Liver (tissue), 9 donors: ENCODE measurements around the gene SLC4A8. TPM values are rescaled to one million over a fixed set of nuclear protein-coding genes. Genes with fewer than 3 reads are reported as not detected.

Experiments used
- DNase-seq: peaks from one replicate; pipeline ENCODE4 v3.0.0-alpha.2; 2017; ENCODE audit warnings: low spot score
- H3K27ac ChIP-seq, 2 donors: one replicate each; pipeline ENCODE4 v1.7.0; 2013; ENCODE audit warnings: inconsistent platforms in 2 of 2, low read length in 2 of 2, control low read depth in 1 of 2, low read depth in 1 of 2, mild to moderate bottlenecking in 1 of 2
- H3K27me3 ChIP-seq, 4 donors: one replicate each; pipeline versions ENCODE4 v1.6.1 to v1.7.0; 2013; ENCODE audit warnings: low read length in 3 of 4, inconsistent platforms in 1 of 4, mild to moderate bottlenecking in 1 of 4, moderate library complexity in 1 of 4; ENCODE audit not compliant: control insufficient read depth in 4 of 4, insufficient read depth in 4 of 4
- H3K36me3 ChIP-seq, 4 donors: one replicate each; pipeline versions ENCODE4 v1.6.1 to v1.7.0; 2013; ENCODE audit warnings: low read length in 3 of 4, mild to moderate bottlenecking in 3 of 4, low read depth in 1 of 4, moderate library complexity in 1 of 4; ENCODE audit not compliant: control insufficient read depth in 4 of 4, insufficient read depth in 3 of 4
- H3K4me1 ChIP-seq, 4 donors: one replicate each; pipeline versions ENCODE4 v1.6.1 to v1.7.0; 2013; ENCODE audit warnings: low read length in 3 of 4, mild to moderate bottlenecking in 3 of 4, moderate library complexity in 1 of 4; ENCODE audit not compliant: control insufficient read depth in 4 of 4, insufficient read depth in 4 of 4
- H3K4me3 ChIP-seq, 3 donors: one replicate each; pipeline versions ENCODE4 v1.6.1 to v1.7.0; 2013; ENCODE audit warnings: low read length in 3 of 3, control low read depth in 1 of 3, low read depth in 1 of 3, mild to moderate bottlenecking in 1 of 3
- H3K9ac ChIP-seq, 2 donors: one replicate each; pipeline ENCODE4 v1.7.0; 2013; ENCODE audit warnings: low read length in 2 of 2, mild to moderate bottlenecking in 2 of 2, moderate library complexity in 2 of 2, control low read depth in 1 of 2, low read depth in 1 of 2
- H3K9me3 ChIP-seq, 4 donors: one replicate each; pipeline versions ENCODE4 v1.6.1 to v1.7.0; 2013; ENCODE audit warnings: low read length in 3 of 4; ENCODE audit not compliant: control insufficient read depth in 4 of 4
- EGR1 ChIP-seq, 2 donors: IDR thresholded peaks; 2 replicates each; pipeline ENCODE4 v1.6.1; 2016 to 2018; ENCODE audit warnings: antibody characterized with exemption in 2 of 2, low read depth in 2 of 2
- FOXA2 ChIP-seq: IDR thresholded peaks from 2 replicates; pipeline ENCODE4 v1.6.1; 2016; ENCODE audit warnings: antibody characterized with exemption
- HNF4A ChIP-seq, 2 donors: conservative IDR thresholded peaks; 2 replicates each; pipeline ENCODE4 v1.6.1; 2016; ENCODE audit warnings: antibody characterized with exemption in 2 of 2, mild to moderate bottlenecking in 2 of 2
- NR2F2 ChIP-seq: IDR thresholded peaks from 2 replicates; pipeline ENCODE4 v1.6.1; 2016; ENCODE audit warnings: antibody characterized with exemption
- RAD21 ChIP-seq, 2 donors: IDR thresholded peaks; 2 replicates each; pipeline ENCODE4 v1.6.1; 2016; ENCODE audit warnings: antibody characterized with exemption in 2 of 2, mild to moderate bottlenecking in 2 of 2
- RXRA ChIP-seq, 2 donors: IDR thresholded peaks; 2 replicates each; pipeline ENCODE4 v1.6.1; 2017 to 2018; ENCODE audit warnings: antibody characterized with exemption in 2 of 2, mild to moderate bottlenecking in 1 of 2
- SP1 ChIP-seq: IDR thresholded peaks from 2 replicates; pipeline ENCODE4 v1.6.1; 2018; ENCODE audit warnings: antibody characterized with exemption, mild to moderate bottlenecking
- TAF1 ChIP-seq: conservative IDR thresholded peaks from 2 replicates; pipeline ENCODE4 v1.6.1; 2016; ENCODE audit warnings: antibody characterized with exemption, mild to moderate bottlenecking
- YY1 ChIP-seq: IDR thresholded peaks from 2 replicates; pipeline ENCODE4 v1.6.1; 2016; ENCODE audit warnings: antibody characterized with exemption, mild to moderate bottlenecking
- ZBTB33 ChIP-seq: IDR thresholded peaks from 2 replicates; pipeline ENCODE4 v1.6.1; 2016; ENCODE audit warnings: antibody characterized with exemption
- WGBS: extraction: QIAGEN DNeasy Blood & Tissue Kit; methylation state at CpG from one replicate; pipeline ENCODE4 v1.1.7; 2013; 5-methylcytosine and 5-hydroxymethylcytosine counted together
- polyA plus RNA-seq, 2 donors: library from polyadenylated mRNA; stranded (reverse) in 1 of 2; unstranded in 1 of 2; fragments of 200-250 nt in 1 of 2; fragments of >200 nt in 1 of 2; fragmentation: Nextera tagmentation in 1 of 2; extraction: Ambion mirVana in 1 of 2; gene quantifications; one replicate each; pipeline versions ENCODE4 v1.2.1 to v1.2.3, GENCODE V29; 2013 to 2015
- total RNA-seq, 2 donors: library from RNA; depleted of rRNA; stranded (reverse); fragments of >200 nt; gene quantifications; one replicate each; pipeline ENCODE4 v1.2.3, GENCODE V29; 2014
- TF ChIP-seq, protein P1 (sequence below): IDR thresholded peaks from 2 replicates; pipeline ENCODE4 v1.6.1; 2016; ENCODE audit warnings: antibody characterized with exemption
- TF ChIP-seq, protein P2 (sequence below): fragments of 150-350 bp; IDR thresholded peaks from 2 replicates; pipeline ENCODE4 v1.5.1; 2017; ENCODE audit warnings: improper control_type of control experiment, low read depth, low read length; ENCODE audit not compliant: missing input control
- TF ChIP-seq, protein P3 (sequence below): IDR thresholded peaks from 2 replicates; pipeline ENCODE4 v1.6.1; 2016; ENCODE audit warnings: antibody characterized with exemption
- donor health status: healthy.
- donor health status: healthy.
- donor health status: healthy.
- donor health status: healthy.
- donor health status: healthy.

SLC4A8 gene
- total and polyA plus RNA-seq, 4 donors, result 0.07 to 1.0 (median 0.75) TPM; not detected in 1

- H3K9ac ChIP-seq, result no peak overlapping the region
- 57% methylated on average over 8 of the region's 8 CpGs for WGBS
Observed at GRCh38 chr12:51395283-51396230, 29.1 kb upstream of the SLC4A8 start.

GRCh38 chr12:51397670-51398069 is 27.0 kb upstream of the SLC4A8 start:
- 78% methylated on average over 4 of the region's 4 CpGs for WGBS
- Histone ChIP-seq H3K4me1 (no peaks in the 10 kb centered on the region), H3K27me3 (no peaks in the 10 kb centered on the region), H3K27ac (no peak overlapping the region), H3K9ac (no peak overlapping the region), H3K36me3 (no peaks in the 10 kb centered on the region), H3K9me3 (no peaks in the 10 kb centered on the region), H3K4me3 (no peak overlapping the region)
- TF ChIP-seq EGR1 (IDR thresholded peaks at IDR 0.05; ENCODE audit: low read depth in 2 of 2) (no peak), NR2F2 (no peak), RXRA (IDR thresholded peaks at IDR 0.05) (no peak), TAF1 (no peak), SP1 (no peak), RAD21 (IDR thresholded peaks at IDR 0.05) (no peak), YY1 (no peak), ZBTB33 (no peak)
- TF ChIP-seq, protein P1, sequence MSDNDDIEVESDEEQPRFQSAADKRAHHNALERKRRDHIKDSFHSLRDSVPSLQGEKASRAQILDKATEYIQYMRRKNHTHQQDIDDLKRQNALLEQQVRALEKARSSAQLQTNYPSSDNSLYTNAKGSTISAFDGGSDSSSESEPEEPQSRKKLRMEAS, result no peak
- TF ChIP-seq, protein P2, sequence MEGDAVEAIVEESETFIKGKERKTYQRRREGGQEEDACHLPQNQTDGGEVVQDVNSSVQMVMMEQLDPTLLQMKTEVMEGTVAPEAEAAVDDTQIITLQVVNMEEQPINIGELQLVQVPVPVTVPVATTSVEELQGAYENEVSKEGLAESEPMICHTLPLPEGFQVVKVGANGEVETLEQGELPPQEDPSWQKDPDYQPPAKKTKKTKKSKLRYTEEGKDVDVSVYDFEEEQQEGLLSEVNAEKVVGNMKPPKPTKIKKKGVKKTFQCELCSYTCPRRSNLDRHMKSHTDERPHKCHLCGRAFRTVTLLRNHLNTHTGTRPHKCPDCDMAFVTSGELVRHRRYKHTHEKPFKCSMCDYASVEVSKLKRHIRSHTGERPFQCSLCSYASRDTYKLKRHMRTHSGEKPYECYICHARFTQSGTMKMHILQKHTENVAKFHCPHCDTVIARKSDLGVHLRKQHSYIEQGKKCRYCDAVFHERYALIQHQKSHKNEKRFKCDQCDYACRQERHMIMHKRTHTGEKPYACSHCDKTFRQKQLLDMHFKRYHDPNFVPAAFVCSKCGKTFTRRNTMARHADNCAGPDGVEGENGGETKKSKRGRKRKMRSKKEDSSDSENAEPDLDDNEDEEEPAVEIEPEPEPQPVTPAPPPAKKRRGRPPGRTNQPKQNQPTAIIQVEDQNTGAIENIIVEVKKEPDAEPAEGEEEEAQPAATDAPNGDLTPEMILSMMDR, result no peak
- DNase-seq, result no peak

More at GRCh38 chr12:51395283-51396230, 29.1 kb upstream of the SLC4A8 start:
- no peaks in the 10 kb centered on the region for H3K36me3 ChIP-seq
- no peaks in the 10 kb centered on the region for H3K9me3 ChIP-seq
- no peak overlapping the region for H3K27ac ChIP-seq
- no peak overlapping the region for H3K4me3 ChIP-seq
- DNase-seq, result no peak
- H3K4me1 ChIP-seq, result peaks cover 2 to 12% (median 7%) of the 10 kb centered on the region in 4 donors
- TF ChIP-seq, protein P3, sequence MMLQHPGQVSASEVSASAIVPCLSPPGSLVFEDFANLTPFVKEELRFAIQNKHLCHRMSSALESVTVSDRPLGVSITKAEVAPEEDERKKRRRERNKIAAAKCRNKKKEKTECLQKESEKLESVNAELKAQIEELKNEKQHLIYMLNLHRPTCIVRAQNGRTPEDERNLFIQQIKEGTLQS, result no peak
- H3K27me3 ChIP-seq, result no peaks in the 10 kb centered on the region

DNA sequence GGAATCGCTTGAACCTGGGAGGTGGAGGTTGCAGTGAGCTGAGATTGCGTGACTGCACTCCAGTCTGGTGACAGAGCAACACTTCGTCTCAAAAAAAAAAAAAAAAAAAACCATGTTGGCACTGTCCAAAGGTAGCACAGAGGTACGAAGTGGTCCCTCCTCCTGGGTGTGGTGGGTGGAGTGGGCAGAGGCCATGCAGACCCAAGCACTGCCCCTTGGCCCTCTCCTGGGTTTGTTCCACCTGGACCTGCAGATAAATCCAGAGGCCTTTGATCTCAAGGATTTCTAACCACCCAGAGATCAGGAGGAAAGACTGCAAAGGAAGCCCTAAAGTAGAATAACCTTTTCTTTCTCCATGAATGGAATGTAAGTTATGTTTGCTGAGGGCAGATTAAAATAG is 24.7 kb upstream of the SLC4A8 start:
- no peak for TF ChIP-seq ZBTB33
- no peak for TF ChIP-seq SP1
- no peak for TF ChIP-seq YY1
- no peak for TF ChIP-seq HNF4A (conservative IDR thresholded peaks at IDR 0.05)
- no peak for TF ChIP-seq FOXA2
- TF ChIP-seq, protein P2, result no peak
- H3K27me3 ChIP-seq, result no peaks in the 10 kb centered on the region

More for the DNA sequence above, 24.7 kb upstream of the SLC4A8 start:
- no peak for DNase-seq
- H3K4me3 ChIP-seq, result no peak overlapping the region
- H3K36me3 ChIP-seq, result no peaks in the 10 kb centered on the region
- H3K9ac ChIP-seq, result no peak overlapping the region
- no peaks in the 10 kb centered on the region for H3K4me1 ChIP-seq
- H3K9me3 ChIP-seq, result no peaks in the 10 kb centered on the region
- 59% methylated on average over 4 of the region's 4 CpGs for WGBS
- no peak overlapping the region for H3K27ac ChIP-seq
